ENCODE results near the gene MAGEA2.
"Not testable (repeated sequence)": the region's sequence is repeated elsewhere in the genome, so short reads cannot be mapped to it uniquely, and the experiment has no call there.

The MAGEA2 gene

GRCh38 chrX:152753686-152754650 is at the start of gene MAGEA2:
MAGEA2 (minus strand) TSS chrX:152753842; CDS start chrX:152751363, 2,479 bp downstream.
- DNase-seq: not testable (repeated sequence)

GRCh38 chrX:152798945-152799344 is 45.3 kb upstream of the MAGEA2 start:
- no peak for DNase-seq

GRCh38 chrX:152787062-152787461 is 33.4 kb upstream of the MAGEA2 start:
- not testable (repeated sequence) for DNase-seq

- DNase-seq: not testable (repeated sequence)
Observed at GRCh38 chrX:152769549-152770289, 16.1 kb upstream of the MAGEA2 start, which contains the start of gene MAGEA6. MAGEA6 (minus strand) TSS chrX:152769689; CDS start chrX:152767650, 2,039 bp downstream.

- not testable (repeated sequence) for DNase-seq
Observed at GRCh38 chrX:152766562-152766961, 12.9 kb upstream of the MAGEA2 start.

GRCh38 chrX:152761582-152761981 is 7.9 kb upstream of the MAGEA2 start:
- not testable (repeated sequence) for DNase-seq

- not testable (repeated sequence) for DNase-seq
Observed at GRCh38 chrX:152759544-152759943, 5.9 kb upstream of the MAGEA2 start.

GRCh38 chrX:152758918-152759317 is 5.3 kb upstream of the MAGEA2 start, which contains the start of gene CSAG3:
CSAG3 (plus strand) TSS chrX:152759218.
- DNase-seq: not testable (repeated sequence)

- not testable (repeated sequence) for DNase-seq
Observed at GRCh38 chrX:152754871-152755270, 1.2 kb upstream of the MAGEA2 start.

- no peak for DNase-seq
Observed at GRCh38 chrX:152738560-152738959, 15.1 kb downstream of the MAGEA2 start.

- DNase-seq: not testable (repeated sequence)
Observed at GRCh38 chrX:152736528-152736927, 17.1 kb downstream of the MAGEA2 start.

GRCh38 chrX:152735860-152736511 is 17.7 kb downstream of the MAGEA2 start:
- no peak for DNase-seq

GRCh38 chrX:152735101-152735500 is 18.5 kb downstream of the MAGEA2 start:
- DNase-seq: no peak

- DNase-seq: not testable (repeated sequence)
Observed at GRCh38 chrX:152734143-152734858, 19.3 kb downstream of the MAGEA2 start.

- no peak for DNase-seq
Observed at GRCh38 chrX:152733261-152733975, 20.2 kb downstream of the MAGEA2 start, which contains the start of the genes CSAG1 and MAGEA12. CSAG1 (minus strand) TSS chrX:152733721; CDS start chrX:152732460, 1,261 bp downstream. MAGEA12 (plus strand) TSS chrX:152733757; CDS start chrX:152736162, 2,405 bp downstream.

GRCh38 chrX:152725409-152725808 is 28.2 kb downstream of the MAGEA2 start:
- DNase-seq: no peak

GRCh38 chrX:152713815-152714787 is 39.5 kb downstream of the MAGEA2 start, which contains the start of gene MAGEA2B:
MAGEA2B (plus strand) TSS chrX:152714628; CDS start chrX:152717107, 2,479 bp downstream.
- DNase-seq: not testable (repeated sequence)

- DNase-seq: not testable (repeated sequence)
Observed at GRCh38 chrX:152713195-152713594, 40.4 kb downstream of the MAGEA2 start.

GRCh38 chrX:152709173-152709572 is 44.5 kb downstream of the MAGEA2 start, which contains the start of gene CSAG2:
CSAG2 (minus strand) TSS chrX:152709273; CDS start chrX:152709112, 161 bp downstream.
- DNase-seq: not testable (repeated sequence)
